CD4-positive, alpha-beta T cell treated with Interleukin-21 for 1 hour (primary cell): ENCODE results near the gene CADPS2.
"Not testable (repeated sequence)": the region's sequence is repeated elsewhere in the genome, so short reads cannot be mapped to it uniquely, and the experiment has no call there.

ENCODE experiments used
- DNase-seq: peaks from one replicate; pipeline ENCODE4 v3.0.0-alpha.2; 2020

Gene CADPS2

GRCh38 chr7:122304996-122305421, 581.3 kb downstream of the CADPS2 start:
- DNase-seq: no peak

GRCh38 chr7:122304319-122304975, 581.8 kb downstream of the CADPS2 start, which contains the start of gene FEZF1:
Gene FEZF1, minus strand, starts transcription at chr7:122304750. Its CDS starts 313 bp downstream, at chr7:122304437.
- no peak for DNase-seq

- no peak for DNase-seq
Measured at GRCh38 chr7:122303531-122304318, 582.5 kb downstream of the CADPS2 start.

GRCh38 chr7:122302761-122303530, 583.3 kb downstream of the CADPS2 start:
- DNase-seq: no peak

GRCh38 chr7:122301858-122302760, 584.2 kb downstream of the CADPS2 start:
- DNase-seq: no peak

- DNase-seq: no peak
Measured at GRCh38 chr7:122300956-122301833, 585.1 kb downstream of the CADPS2 start.

GRCh38 chr7:122300211-122300932, 585.9 kb downstream of the CADPS2 start:
- no peak for DNase-seq

- DNase-seq: no peak
Measured at GRCh38 chr7:122299624-122300210, 586.5 kb downstream of the CADPS2 start.

- no peak for DNase-seq
Measured at GRCh38 chr7:122298618-122299017, 587.6 kb downstream of the CADPS2 start.

GRCh38 chr7:122298131-122298530, 588.1 kb downstream of the CADPS2 start:
- no peak for DNase-seq

- no peak for DNase-seq
Measured at GRCh38 chr7:122291189-122291588, 595.1 kb downstream of the CADPS2 start.

GRCh38 chr7:122290476-122290875, 595.8 kb downstream of the CADPS2 start:
- no peak for DNase-seq

GRCh38 chr7:122289426-122289825, 596.8 kb downstream of the CADPS2 start:
- no peak for DNase-seq

- not testable (repeated sequence) for DNase-seq
Measured at GRCh38 chr7:122284608-122285007, 601.7 kb downstream of the CADPS2 start.

- no peak for DNase-seq
Measured at GRCh38 chr7:122273117-122273516, 613.1 kb downstream of the CADPS2 start.

GRCh38 chr7:122269241-122269640, 617.0 kb downstream of the CADPS2 start:
- DNase-seq: no peak
